ENCODE data around the gene GBA2.

- TF ChIP-seq CTCF (conservative IDR thresholded peaks at IDR 0.05 in 1 of 2, IDR thresholded peaks at IDR 0.05 in 1 of 2; ENCODE audit: extremely low read depth in 1 of 2, insufficient read depth in 1 of 2, low read depth in 1 of 2, low read length in 2 of 2) (no peak), EZH2 (IDR thresholded peaks at IDR 0.05; ENCODE audit: borderline replicate concordance, low read length) (no peak)
Observed at GRCh38 chr9:35716230-35716629, 32.8 kb downstream of the GBA2 start.

Measured in mammary epithelial cell (primary cell).